ENCODE data around the gene DDO.
A peak's percentile ranks its signal among the peaks of the same experiment; 100 is the strongest.

DDO gene

GRCh38 chr6:110359556-110359955, 55.8 kb downstream of the DDO start:
- H3K9ac ChIP-seq (ENCODE audit: low read length in 5 of 5): no peak overlapping the region
- H3K4me3 ChIP-seq (ENCODE audit: low read depth in 1 of 5, low read length in 5 of 5): no peak overlapping the region
- peaks cover 0 to 15% (median 10%) of the 10 kb centered on the region in 5 donors for H3K4me1 ChIP-seq (ENCODE audit: control insufficient read depth in 5 of 5, insufficient read depth in 5 of 5, low read length in 5 of 5)
- peaks cover 0 to 5% (median 0%) of the 10 kb centered on the region in 5 donors for H3K9me3 ChIP-seq (ENCODE audit: control insufficient read depth in 5 of 5, low read length in 5 of 5)
- H3K27me3 ChIP-seq (ENCODE audit: control insufficient read depth in 5 of 5, insufficient read depth in 4 of 5, low read length in 5 of 5): peaks cover 4 to 27% (median 21%) of the 10 kb centered on the region in 5 donors
- H3K36me3 ChIP-seq (ENCODE audit: control insufficient read depth in 5 of 5, insufficient read depth in 5 of 5, low read length in 5 of 5): no peaks in the 10 kb centered on the region
- no peak overlapping the region for H3K27ac ChIP-seq (ENCODE audit: low read depth, low read length)

- Histone ChIP-seq H3K4me3 (ENCODE audit: low read depth in 1 of 5, low read length in 5 of 5) (peak overlapping the region in 4 of 5 donors; percentile 47 to 61 (median 58)), H3K9ac (ENCODE audit: low read length in 5 of 5) (peak overlapping the region in 1 of 5 donors; percentile 33), H3K36me3 (ENCODE audit: control insufficient read depth in 5 of 5, insufficient read depth in 5 of 5, low read length in 5 of 5) (no peaks in the 10 kb centered on the region), H3K27ac (ENCODE audit: low read depth, low read length) (no peak overlapping the region), H3K4me1 (ENCODE audit: control insufficient read depth in 5 of 5, insufficient read depth in 5 of 5, low read length in 5 of 5) (peaks cover 0 to 15% (median 10%) of the 10 kb centered on the region in 5 donors), H3K27me3 (ENCODE audit: control insufficient read depth in 5 of 5, insufficient read depth in 4 of 5, low read length in 5 of 5) (peaks cover 4 to 27% (median 18%) of the 10 kb centered on the region in 5 donors), H3K9me3 (ENCODE audit: control insufficient read depth in 5 of 5, low read length in 5 of 5) (peaks cover 0 to 5% (median 0%) of the 10 kb centered on the region in 5 donors)
Measured at GRCh38 chr6:110358553-110359160, 56.7 kb downstream of the DDO start.

- Histone ChIP-seq H3K36me3 (ENCODE audit: control insufficient read depth in 5 of 5, insufficient read depth in 5 of 5, low read length in 5 of 5) (no peaks in the 10 kb centered on the region), H3K27ac (ENCODE audit: low read depth, low read length) (no peak within 1 kb of the TSS), H3K4me1 (ENCODE audit: control insufficient read depth in 5 of 5, insufficient read depth in 5 of 5, low read length in 5 of 5) (peaks cover 0 to 15% (median 10%) of the 10 kb centered on the region in 5 donors), H3K9ac (ENCODE audit: low read length in 5 of 5) (peak within 1 kb of the TSS in 2 of 5 donors; percentile 9 to 33), H3K4me3 (ENCODE audit: low read depth in 1 of 5, low read length in 5 of 5) (peak within 1 kb of the TSS; percentile 55 to 73 (median 65)), H3K27me3 (ENCODE audit: control insufficient read depth in 5 of 5, insufficient read depth in 4 of 5, low read length in 5 of 5) (peaks cover 4 to 27% (median 18%) of the 10 kb centered on the region in 5 donors), H3K9me3 (ENCODE audit: control insufficient read depth in 5 of 5, low read length in 5 of 5) (peaks cover 0 to 5% (median 0%) of the 10 kb centered on the region in 5 donors)
Measured at GRCh38 chr6:110357664-110358552, 57.5 kb downstream of the DDO start, which contains the start of gene METTL24. METTL24 (minus strand) TSS chr6:110358349; CDS start chr6:110358272, 77 bp downstream.

- H3K4me3 ChIP-seq (ENCODE audit: low read depth in 1 of 5, low read length in 5 of 5): peak overlapping the region; percentile 52 to 73 (median 65)
Measured at GRCh38 chr6:110357298-110357663, 58.1 kb downstream of the DDO start.

GRCh38 chr6:110356778-110357177, 58.6 kb downstream of the DDO start:
- Histone ChIP-seq H3K36me3 (ENCODE audit: control insufficient read depth in 5 of 5, insufficient read depth in 5 of 5, low read length in 5 of 5) (no peaks in the 10 kb centered on the region), H3K9ac (ENCODE audit: low read length in 5 of 5) (no peak overlapping the region), H3K27ac (ENCODE audit: low read depth, low read length) (no peak overlapping the region), H3K27me3 (ENCODE audit: control insufficient read depth in 5 of 5, insufficient read depth in 4 of 5, low read length in 5 of 5) (peaks cover 4 to 27% (median 18%) of the 10 kb centered on the region in 5 donors), H3K4me1 (ENCODE audit: control insufficient read depth in 5 of 5, insufficient read depth in 5 of 5, low read length in 5 of 5) (peaks cover 0 to 15% (median 10%) of the 10 kb centered on the region in 5 donors), H3K4me3 (ENCODE audit: low read depth in 1 of 5, low read length in 5 of 5) (peak overlapping the region in 1 of 5 donors; percentile 65), H3K9me3 (ENCODE audit: control insufficient read depth in 5 of 5, low read length in 5 of 5) (peaks cover 0 to 5% (median 0%) of the 10 kb centered on the region in 5 donors)

More at GRCh38 chr6:110357298-110357663, 58.1 kb downstream of the DDO start:
- H3K27ac ChIP-seq (ENCODE audit: low read depth, low read length): no peak overlapping the region
- H3K4me1 ChIP-seq (ENCODE audit: control insufficient read depth in 5 of 5, insufficient read depth in 5 of 5, low read length in 5 of 5): peaks cover 0 to 15% (median 10%) of the 10 kb centered on the region in 5 donors
- H3K36me3 ChIP-seq (ENCODE audit: control insufficient read depth in 5 of 5, insufficient read depth in 5 of 5, low read length in 5 of 5): no peaks in the 10 kb centered on the region
- peak overlapping the region in 1 of 5 donors; percentile 9 for H3K9ac ChIP-seq (ENCODE audit: low read length in 5 of 5)
- peaks cover 0 to 5% (median 0%) of the 10 kb centered on the region in 5 donors for H3K9me3 ChIP-seq (ENCODE audit: control insufficient read depth in 5 of 5, low read length in 5 of 5)
- peaks cover 4 to 27% (median 18%) of the 10 kb centered on the region in 5 donors for H3K27me3 ChIP-seq (ENCODE audit: control insufficient read depth in 5 of 5, insufficient read depth in 4 of 5, low read length in 5 of 5)

GRCh38 chr6:110355727-110356126, 59.6 kb downstream of the DDO start:
- Histone ChIP-seq H3K9ac (ENCODE audit: low read length in 5 of 5) (no peak overlapping the region), H3K27me3 (ENCODE audit: control insufficient read depth in 5 of 5, insufficient read depth in 4 of 5, low read length in 5 of 5) (peaks cover 4 to 27% (median 18%) of the 10 kb centered on the region in 5 donors), H3K27ac (ENCODE audit: low read depth, low read length) (no peak overlapping the region), H3K36me3 (ENCODE audit: control insufficient read depth in 5 of 5, insufficient read depth in 5 of 5, low read length in 5 of 5) (no peaks in the 10 kb centered on the region), H3K4me1 (ENCODE audit: control insufficient read depth in 5 of 5, insufficient read depth in 5 of 5, low read length in 5 of 5) (peaks cover 0 to 15% (median 10%) of the 10 kb centered on the region in 5 donors), H3K9me3 (ENCODE audit: control insufficient read depth in 5 of 5, low read length in 5 of 5) (no peaks in the 10 kb centered on the region), H3K4me3 (ENCODE audit: low read depth in 1 of 5, low read length in 5 of 5) (no peak overlapping the region)

- peaks cover 0 to 15% (median 10%) of the 10 kb centered on the region in 5 donors for H3K4me1 ChIP-seq (ENCODE audit: control insufficient read depth in 5 of 5, insufficient read depth in 5 of 5, low read length in 5 of 5)
- no peak overlapping the region for H3K27ac ChIP-seq (ENCODE audit: low read depth, low read length)
Measured at GRCh38 chr6:110355022-110355421, 60.4 kb downstream of the DDO start.

GRCh38 chr6:110354153-110354552, 61.2 kb downstream of the DDO start:
- Histone ChIP-seq H3K4me3 (ENCODE audit: low read depth in 1 of 5, low read length in 5 of 5) (no peak overlapping the region), H3K27ac (ENCODE audit: low read depth, low read length) (no peak overlapping the region), H3K9me3 (ENCODE audit: control insufficient read depth in 5 of 5, low read length in 5 of 5) (no peaks in the 10 kb centered on the region), H3K9ac (ENCODE audit: low read length in 5 of 5) (no peak overlapping the region), H3K4me1 (ENCODE audit: control insufficient read depth in 5 of 5, insufficient read depth in 5 of 5, low read length in 5 of 5) (peaks cover 0 to 15% (median 10%) of the 10 kb centered on the region in 5 donors), H3K36me3 (ENCODE audit: control insufficient read depth in 5 of 5, insufficient read depth in 5 of 5, low read length in 5 of 5) (no peaks in the 10 kb centered on the region), H3K27me3 (ENCODE audit: control insufficient read depth in 5 of 5, insufficient read depth in 4 of 5, low read length in 5 of 5) (peaks cover 4 to 26% (median 15%) of the 10 kb centered on the region in 5 donors)

More at GRCh38 chr6:110355022-110355421, 60.4 kb downstream of the DDO start:
- H3K27me3 ChIP-seq (ENCODE audit: control insufficient read depth in 5 of 5, insufficient read depth in 4 of 5, low read length in 5 of 5): peaks cover 4 to 27% (median 18%) of the 10 kb centered on the region in 5 donors
- no peak overlapping the region for H3K9ac ChIP-seq (ENCODE audit: low read length in 5 of 5)
- H3K9me3 ChIP-seq (ENCODE audit: control insufficient read depth in 5 of 5, low read length in 5 of 5): no peaks in the 10 kb centered on the region
- H3K36me3 ChIP-seq (ENCODE audit: control insufficient read depth in 5 of 5, insufficient read depth in 5 of 5, low read length in 5 of 5): no peaks in the 10 kb centered on the region
- H3K4me3 ChIP-seq (ENCODE audit: low read depth in 1 of 5, low read length in 5 of 5): no peak overlapping the region

- no peaks in the 10 kb centered on the region for H3K36me3 ChIP-seq (ENCODE audit: control insufficient read depth in 5 of 5, insufficient read depth in 5 of 5, low read length in 5 of 5)
- peaks cover 0 to 13% (median 10%) of the 10 kb centered on the region in 5 donors for H3K4me1 ChIP-seq (ENCODE audit: control insufficient read depth in 5 of 5, insufficient read depth in 5 of 5, low read length in 5 of 5)
- no peaks in the 10 kb centered on the region for H3K9me3 ChIP-seq (ENCODE audit: control insufficient read depth in 5 of 5, low read length in 5 of 5)
- H3K27ac ChIP-seq (ENCODE audit: low read depth, low read length): no peak overlapping the region
- H3K27me3 ChIP-seq (ENCODE audit: control insufficient read depth in 5 of 5, insufficient read depth in 4 of 5, low read length in 5 of 5): peaks cover 5 to 20% (median 11%) of the 10 kb centered on the region in 5 donors
- H3K9ac ChIP-seq (ENCODE audit: low read length in 5 of 5): no peak overlapping the region
- no peak overlapping the region for H3K4me3 ChIP-seq (ENCODE audit: low read depth in 1 of 5, low read length in 5 of 5)
Measured at GRCh38 chr6:110353457-110354001, 61.8 kb downstream of the DDO start.
